HCT116 (cell line): ENCODE measurements around the gene PBX1. TPM values are rescaled to one million over a fixed set of nuclear protein-coding genes. Genes with fewer than 3 reads are reported as not detected.

Experiments
- ATAC-seq: fragments of 200-7000 bp; cut with Tn5 transposase; 2 replicates; pipeline ENCODE4 v1.9.1; 2020; ENCODE audit warnings: mild to moderate bottlenecking, moderate library complexity
- BruUV-seq: library from RNA; stranded (reverse); fragments of 400-500 nt; replicated peaks from 2 replicates; lab custom pipeline; 2021; lab: Mats Ljungman, UMichigan
- CTCF ChIA-PET: fragments of 300-600 bp; sonication (Branson Sonifier 250); formaldehyde crosslinking; loops from one replicate; lab custom pipeline; 2021; ENCODE audit warnings: antibody characterized with exemption; lab: Charles Lee
- POLR2A ChIA-PET: fragments of 300-600, 350-600 bp; sonication (Branson Sonifier 250); formaldehyde crosslinking; loops from one replicate; lab custom pipeline; 2021; ENCODE audit warnings: antibody characterized with exemption; lab: Charles Lee
- RAD21 ChIA-PET, 2 experiments: fragments of 300-600 bp; sonication (Branson Sonifier 250); formaldehyde crosslinking; loops; one replicate each; lab custom pipeline; 2023; ENCODE audit warnings: low total read pairs in 2 of 2; ENCODE audit not compliant: uncharacterized antibody in 2 of 2, unreplicated experiment in 2 of 2, low non-redundant PET in 1 of 2; lab: Charles Lee
- DNase-seq: peaks from one replicate; pipeline ENCODE4 v3.0.0-alpha.2; 2010; ENCODE audit warnings: low read depth, low spot score
- H2AFZ ChIP-seq: fragments of 200-600 bp; shearing (Covaris generic), sonication (generic); 2 replicates; pipeline ENCODE4 v1.6.1; 2017; ENCODE audit warnings: low read depth, mixed run types, mixed read lengths, antibody characterized with exemption, low read length; ENCODE audit not compliant: poor library complexity, severe bottlenecking
- H3K27ac ChIP-seq: 2 replicates; pipeline ENCODE4 v1.5.1; 2012; ENCODE audit warnings: low read depth, low read length
- H3K27me3 ChIP-seq: fragments of 200-600 bp; sonication (generic); 2 replicates; pipeline ENCODE4 v1.6.1; 2016; ENCODE audit warnings: mixed run types, low read length, mixed read lengths; ENCODE audit not compliant: insufficient read depth
- H3K36me3 ChIP-seq, 2 experiments: fragments of 200-500 bp in 1 of 2; fragments of 200-600 bp in 1 of 2; sonication (Bioruptor generic) in 1 of 2; sonication (generic) in 1 of 2; 2 replicates each; pipeline versions ENCODE4 v1.5.1 to v1.6.1; 2014 to 2016; ENCODE audit warnings: low read length in 2 of 2, inconsistent platforms in 1 of 2, mixed read lengths in 1 of 2, mixed run types in 1 of 2; ENCODE audit not compliant: insufficient read depth in 2 of 2, control insufficient read depth in 1 of 2
- H3K4me1 ChIP-seq, 2 experiments: fragments of 200-600 bp in 1 of 2; sonication (generic) in 1 of 2; 2 replicates each; pipeline versions ENCODE4 v1.5.1 to v1.6.1; 2012 to 2017; ENCODE audit warnings: low read length in 2 of 2, inconsistent platforms in 1 of 2, mild to moderate bottlenecking in 1 of 2, mixed read lengths in 1 of 2, mixed run types in 1 of 2, moderate library complexity in 1 of 2; ENCODE audit not compliant: insufficient read depth in 2 of 2, control insufficient read depth in 1 of 2
- H3K4me2 ChIP-seq: fragments of 200-600 bp; sonication (generic); 2 replicates; pipeline ENCODE4 v1.6.1; 2017; ENCODE audit warnings: mixed run types, low read length, mixed read lengths
- H3K4me3 ChIP-seq, 2 experiments: fragments of 200-600 bp in 1 of 2; sonication (generic) in 1 of 2; replicated peaks in 1 of 2; 2 replicates each; pipeline ENCODE4 v1.5.1; 2011 to 2016; ENCODE audit warnings: low read length in 2 of 2, control low read depth in 1 of 2, low read depth in 1 of 2, mild to moderate bottlenecking in 1 of 2, mixed read lengths in 1 of 2, mixed run types in 1 of 2
- H3K79me2 ChIP-seq: fragments of 200-600 bp; sonication (generic); 2 replicates; pipeline ENCODE4 v1.6.1; 2017; ENCODE audit warnings: mild to moderate bottlenecking, mixed run types, low read length, moderate library complexity, mixed read lengths; ENCODE audit not compliant: insufficient read depth
- H3K9ac ChIP-seq: fragments of 200-600 bp; sonication (generic); 2 replicates; pipeline ENCODE4 v1.6.1; 2016; ENCODE audit warnings: low read length, mixed read lengths
- H3K9me2 ChIP-seq: fragments of 200-600 bp; sonication (generic), shearing (Covaris generic); 2 replicates; pipeline ENCODE4 v1.6.1; 2017; ENCODE audit warnings: mixed run types, mild to moderate bottlenecking, moderate library complexity; ENCODE audit not compliant: insufficient read depth
- H3K9me3 ChIP-seq, 2 experiments: fragments of 200-500 bp in 1 of 2; fragments of 200-600 bp in 1 of 2; sonication (Bioruptor generic) in 1 of 2; sonication (generic) in 1 of 2; 2 replicates each; pipeline ENCODE4 v1.6.1; 2014 to 2017; ENCODE audit warnings: low read length in 2 of 2, mixed read lengths in 2 of 2, inconsistent platforms in 1 of 2, low read depth in 1 of 2, mild to moderate bottlenecking in 1 of 2, mixed run types in 1 of 2, moderate library complexity in 1 of 2; ENCODE audit not compliant: control insufficient read depth in 1 of 2, insufficient read depth in 1 of 2
- H4K20me1 ChIP-seq: fragments of 200-600 bp; sonication (generic), shearing (Covaris generic); 2 replicates; pipeline ENCODE4 v1.6.1; 2017; ENCODE audit warnings: mixed run types, mild to moderate bottlenecking, moderate library complexity; ENCODE audit not compliant: insufficient read depth
- CEBPB ChIP-seq: IDR thresholded peaks from 2 replicates; pipeline ENCODE4 v1.6.1; 2012; ENCODE audit warnings: low read depth
- CTCF ChIP-seq, 3 experiments: fragments of 200-600 bp in 1 of 3; sonication (generic) in 1 of 3; IDR thresholded peaks in 2 of 3; conservative IDR thresholded peaks in 1 of 3; 2 replicates each; pipeline ENCODE4 v1.5.1; 2012 to 2017; ENCODE audit warnings: low read depth in 2 of 3, low read length in 2 of 3, antibody characterized with exemption in 1 of 3, borderline replicate concordance in 1 of 3, control low read depth in 1 of 3, mild to moderate bottlenecking in 1 of 3, mixed read lengths in 1 of 3, mixed run types in 1 of 3, moderate library complexity in 1 of 3; ENCODE audit not compliant: insufficient read depth in 1 of 3
- EGR1 ChIP-seq: IDR thresholded peaks from 2 replicates; pipeline ENCODE4 v1.6.1; 2012; ENCODE audit warnings: low read depth
- JUND ChIP-seq: IDR thresholded peaks from 2 replicates; pipeline ENCODE4 v1.6.1; 2012
- POLR2AphosphoS5 ChIP-seq: IDR thresholded peaks from 2 replicates; pipeline ENCODE4 v1.6.1; 2011; ENCODE audit warnings: mild to moderate bottlenecking, low read depth, low read length, moderate library complexity
- RAD21 ChIP-seq: IDR thresholded peaks from 2 replicates; pipeline ENCODE4 v1.6.1; 2012; ENCODE audit warnings: low read depth, mild to moderate bottlenecking
- SIN3A ChIP-seq: IDR thresholded peaks from 2 replicates; pipeline ENCODE4 v1.6.1; 2012; ENCODE audit warnings: low read depth
- SP1 ChIP-seq: IDR thresholded peaks from 2 replicates; pipeline ENCODE4 v1.6.1; 2012; ENCODE audit warnings: low read depth
- ZBTB33 ChIP-seq: IDR thresholded peaks from 2 replicates; pipeline ENCODE4 v1.6.1; 2011; ENCODE audit warnings: mild to moderate bottlenecking, low read length, moderate library complexity; ENCODE audit not compliant: insufficient replicate concordance; ENCODE audit errors: extremely low read depth
- ZFX ChIP-seq: fragments of 450-650 bp; IDR thresholded peaks from 2 replicates; pipeline ENCODE4 v1.6.1; 2017
- intact Hi-C: fragments of 100-400 bp; cut with micrococcal nuclease; formaldehyde crosslinking; loops from 2 replicates; pipeline ENCODE4 v1.10.0; 2022
- total RNA-seq: library from RNA; stranded (reverse); gene quantifications from one replicate; pipeline ENCODE4 v1.2.1, GENCODE V29; 2021; ENCODE audit not compliant: unreplicated experiment

Gene PBX1
- total RNA-seq, 1 experiment from 2014 or later = 29.6 TPM

- ChIA-PET POLR2A (no interaction called here), RAD21 (no interaction called here), CTCF (no interaction called here)
- Histone ChIP-seq H2AFZ (no peak overlapping the region), H3K9me2 (no peaks in the 10 kb centered on the region), H3K9ac (no peak overlapping the region), H3K9me3 (no peaks in the 10 kb centered on the region), H3K27me3 (no peaks in the 10 kb centered on the region), H3K36me3 (no peaks in the 10 kb centered on the region), H4K20me1 (no peaks in the 10 kb centered on the region), H3K4me3 (no peak overlapping the region), H3K27ac (no peak overlapping the region), H3K4me1 (peaks cover 2 to 6% of the 10 kb centered on the region in 2 experiments; a peak in 2 of 4 replicates), H3K79me2 (no peaks in the 10 kb centered on the region), H3K4me2 (no peak overlapping the region)
- DNase-seq = no peak
- ATAC-seq = no peak
- BruUV-seq = no TSS peak
- intact Hi-C loops = no loop called here
- TF ChIP-seq CEBPB (no peak), SP1 (no peak), ZFX (no peak), ZBTB33 (no peak), SIN3A (no peak)
Measured at GRCh38 chr1:164564378-164564777, 5.4 kb downstream of the PBX1 start.

DNA sequence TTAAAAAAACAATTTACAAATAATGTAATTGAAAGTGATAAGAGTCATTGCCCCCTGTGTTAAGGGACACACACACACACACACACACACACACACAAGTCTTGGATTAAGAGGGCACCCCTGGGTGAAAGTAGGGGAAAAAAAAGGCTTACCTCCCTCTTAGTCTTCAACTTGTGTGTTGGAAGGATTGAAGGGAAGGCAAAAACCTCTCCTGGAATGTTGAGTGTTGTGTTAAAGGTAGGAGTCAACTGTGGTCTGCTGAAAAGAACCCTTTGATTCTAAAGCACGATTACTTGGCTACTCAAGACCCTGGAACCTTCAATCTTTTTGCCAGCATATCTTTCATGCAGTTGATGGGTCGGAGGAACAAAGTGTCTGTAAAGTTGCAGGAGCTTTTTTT lies 6.4 kb downstream of the PBX1 start:
- H3K79me2 ChIP-seq = no peaks in the 10 kb centered on the region
- H3K9me2 ChIP-seq = no peaks in the 10 kb centered on the region
- DNase-seq = no peak
- BruUV-seq = no TSS peak
- H4K20me1 ChIP-seq = no peaks in the 10 kb centered on the region
- no peaks in the 10 kb centered on the region for H3K36me3 ChIP-seq
- ChIA-PET CTCF (no interaction called here), POLR2A (no interaction called here), RAD21 (no interaction called here)
- no peak overlapping the region for H3K27ac ChIP-seq
- H3K9ac ChIP-seq = no peak overlapping the region
- no peak overlapping the region for H3K4me2 ChIP-seq
- H3K4me1 ChIP-seq = no peaks in the 10 kb centered on the region
- intact Hi-C loops = no loop called here
- ATAC-seq = no peak
- H3K9me3 ChIP-seq = no peaks in the 10 kb centered on the region
- H3K4me3 ChIP-seq = no peak overlapping the region
- no peaks in the 10 kb centered on the region for H3K27me3 ChIP-seq
- no peak for TF ChIP-seq ZFX
- TF ChIP-seq RAD21 = no peak
- no peak for TF ChIP-seq POLR2AphosphoS5
- TF ChIP-seq JUND = no peak
- TF ChIP-seq EGR1 = no peak
- no peak for TF ChIP-seq CTCF (IDR thresholded peaks at IDR 0.05 in 2 of 3, conservative IDR thresholded peaks at IDR 0.05 in 1 of 3; ENCODE audit: borderline replicate concordance in 1 of 3, insufficient read depth in 1 of 3, low read depth in 2 of 3, low read length in 2 of 3)
- no peak overlapping the region for H2AFZ ChIP-seq
